Loucy (cell line): Measurements from ENCODE around the gene PLXNA4.

Source experiments
- H2AFZ ChIP-seq: fragments of 200-600 bp; sonication (generic); 2 replicates; pipeline ENCODE4 v1.6.0; 2016; ENCODE audit warnings: antibody characterized with exemption, mild to moderate bottlenecking, low read length, moderate library complexity
- H3F3A ChIP-seq: fragments of 200-600 bp; 2 replicates; pipeline ENCODE4 v1.6.0; 2016; ENCODE audit warnings: antibody characterized with exemption, low read depth, mild to moderate bottlenecking
- H3K27me3 ChIP-seq: fragments of 200-600 bp; sonication (generic); 2 replicates; pipeline ENCODE4 v1.6.1; 2014; ENCODE audit warnings: low read length, mild to moderate bottlenecking; ENCODE audit not compliant: insufficient read depth, poor library complexity, severe bottlenecking
- H3K36me3 ChIP-seq: fragments of 200-600 bp; sonication (generic); 2 replicates; pipeline ENCODE4 v1.6.1; 2016; ENCODE audit warnings: low read length; ENCODE audit not compliant: insufficient read depth
- H3K4me1 ChIP-seq: fragments of 200-600 bp; sonication (generic); 2 replicates; pipeline ENCODE4 v1.5.1; 2014; ENCODE audit warnings: low read length, mild to moderate bottlenecking; ENCODE audit not compliant: insufficient read depth, poor library complexity, severe bottlenecking
- H3K4me2 ChIP-seq: fragments of 200-600 bp; sonication (generic); 2 replicates; pipeline ENCODE4 v1.6.0; 2014; ENCODE audit warnings: antibody characterized with exemption, low read length, low read depth, mild to moderate bottlenecking; ENCODE audit not compliant: poor library complexity, severe bottlenecking
- H3K4me3 ChIP-seq: fragments of 200-600 bp; sonication (generic); 2 replicates; pipeline ENCODE4 v1.5.1; 2014; ENCODE audit warnings: low read length, mild to moderate bottlenecking, mixed read lengths; ENCODE audit not compliant: poor library complexity, severe bottlenecking
- H3K79me2 ChIP-seq: fragments of 200-600 bp; sonication (generic); 2 replicates; pipeline ENCODE4 v1.6.1; 2014; ENCODE audit warnings: low read length; ENCODE audit not compliant: insufficient read depth
- H3K9ac ChIP-seq: fragments of 200-600 bp; sonication (generic); 2 replicates; pipeline ENCODE4 v1.6.0; 2014; ENCODE audit warnings: mild to moderate bottlenecking, low read depth, low read length, moderate library complexity; ENCODE audit not compliant: poor library complexity, severe bottlenecking
- H3K9me2 ChIP-seq: fragments of 200-600 bp; sonication (generic); replicated peaks from 2 replicates; pipeline ENCODE4 v1.6.1; 2016; ENCODE audit warnings: low read depth, low read length, mixed read lengths
- H3K9me3 ChIP-seq: fragments of 200-600 bp; sonication (generic); 2 replicates; pipeline ENCODE4 v1.6.1; 2014; ENCODE audit warnings: mild to moderate bottlenecking, antibody characterized with exemption, low read length, low read depth; ENCODE audit not compliant: insufficient read depth
- H4K20me1 ChIP-seq: fragments of 200-600 bp; sonication (generic); 2 replicates; pipeline ENCODE4 v1.6.0; 2014; ENCODE audit warnings: antibody characterized with exemption, low read length, mild to moderate bottlenecking; ENCODE audit not compliant: insufficient read depth, poor library complexity, severe bottlenecking
- EZH2phosphoT487 ChIP-seq: fragments of 200-600 bp; IDR thresholded peaks from 2 replicates; pipeline ENCODE4 v1.6.1; 2018; ENCODE audit warnings: antibody characterized with exemption, mild to moderate bottlenecking, moderate library complexity, borderline replicate concordance
- TF ChIP-seq, protein P1 (sequence below): fragments of 200-600 bp; sonication (generic); conservative IDR thresholded peaks from 2 replicates; pipeline ENCODE4 v1.5.1; 2014; ENCODE audit warnings: mild to moderate bottlenecking, antibody characterized with exemption, low read length

PLXNA4 gene

GRCh38 chr7:132607656-132608055, 31.4 kb upstream of the PLXNA4 start:
- Histone ChIP-seq H2AFZ (no peak overlapping the region), H3K9me2 (no peaks in the 10 kb centered on the region), H3K36me3 (no peaks in the 10 kb centered on the region), H3K4me3 (no peak overlapping the region), H3K79me2 (no peaks in the 10 kb centered on the region), H3K9ac (no peak overlapping the region), H3K27me3 (no peaks in the 10 kb centered on the region), H3K9me3 (no peaks in the 10 kb centered on the region), H3K4me1 (no peaks in the 10 kb centered on the region), H4K20me1 (no peaks in the 10 kb centered on the region), H3K4me2 (no peak overlapping the region), H3F3A (no peaks in the 10 kb centered on the region)
- no peak for TF ChIP-seq EZH2phosphoT487
- TF ChIP-seq, protein P1, sequence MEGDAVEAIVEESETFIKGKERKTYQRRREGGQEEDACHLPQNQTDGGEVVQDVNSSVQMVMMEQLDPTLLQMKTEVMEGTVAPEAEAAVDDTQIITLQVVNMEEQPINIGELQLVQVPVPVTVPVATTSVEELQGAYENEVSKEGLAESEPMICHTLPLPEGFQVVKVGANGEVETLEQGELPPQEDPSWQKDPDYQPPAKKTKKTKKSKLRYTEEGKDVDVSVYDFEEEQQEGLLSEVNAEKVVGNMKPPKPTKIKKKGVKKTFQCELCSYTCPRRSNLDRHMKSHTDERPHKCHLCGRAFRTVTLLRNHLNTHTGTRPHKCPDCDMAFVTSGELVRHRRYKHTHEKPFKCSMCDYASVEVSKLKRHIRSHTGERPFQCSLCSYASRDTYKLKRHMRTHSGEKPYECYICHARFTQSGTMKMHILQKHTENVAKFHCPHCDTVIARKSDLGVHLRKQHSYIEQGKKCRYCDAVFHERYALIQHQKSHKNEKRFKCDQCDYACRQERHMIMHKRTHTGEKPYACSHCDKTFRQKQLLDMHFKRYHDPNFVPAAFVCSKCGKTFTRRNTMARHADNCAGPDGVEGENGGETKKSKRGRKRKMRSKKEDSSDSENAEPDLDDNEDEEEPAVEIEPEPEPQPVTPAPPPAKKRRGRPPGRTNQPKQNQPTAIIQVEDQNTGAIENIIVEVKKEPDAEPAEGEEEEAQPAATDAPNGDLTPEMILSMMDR = no peak

- Histone ChIP-seq H3K9me3 (no peaks in the 10 kb centered on the region), H3K4me3 (no peak overlapping the region), H3K9me2 (no peaks in the 10 kb centered on the region), H3K9ac (no peak overlapping the region), H3K27me3 (no peaks in the 10 kb centered on the region), H3K4me2 (no peak overlapping the region), H3F3A (no peaks in the 10 kb centered on the region), H3K79me2 (no peaks in the 10 kb centered on the region), H3K36me3 (no peaks in the 10 kb centered on the region), H4K20me1 (no peaks in the 10 kb centered on the region), H3K4me1 (no peaks in the 10 kb centered on the region), H2AFZ (no peak overlapping the region)
- TF ChIP-seq EZH2phosphoT487 = no peak
- TF ChIP-seq, protein P1 = no peak
Measured at GRCh38 chr7:132604121-132604520, 27.9 kb upstream of the PLXNA4 start.

GRCh38 chr7:132603220-132603833, 27.1 kb upstream of the PLXNA4 start:
- no peak overlapping the region for H3K4me3 ChIP-seq
- no peaks in the 10 kb centered on the region for H3K9me2 ChIP-seq
- no peak overlapping the region for H2AFZ ChIP-seq
- no peak overlapping the region for H3K4me2 ChIP-seq
- no peaks in the 10 kb centered on the region for H3K36me3 ChIP-seq
- H4K20me1 ChIP-seq = no peaks in the 10 kb centered on the region
- TF ChIP-seq, protein P1 = no peak
- TF ChIP-seq EZH2phosphoT487 = no peak
- H3K9ac ChIP-seq = no peak overlapping the region
- no peaks in the 10 kb centered on the region for H3K79me2 ChIP-seq
- H3F3A ChIP-seq = no peaks in the 10 kb centered on the region
- H3K9me3 ChIP-seq = no peaks in the 10 kb centered on the region
- no peaks in the 10 kb centered on the region for H3K4me1 ChIP-seq
- no peaks in the 10 kb centered on the region for H3K27me3 ChIP-seq
